K562 (cell line): ENCODE data around the gene TXNL1. TPM values are rescaled to one million over a fixed set of nuclear protein-coding genes. Genes with fewer than 3 reads are reported as not detected.

ENCODE experiments used
- BCOR ChIP-seq: fragments of 450-650 bp; IDR thresholded peaks from 2 replicates; pipeline ENCODE4 v1.6.1; 2016
- CBFB ChIP-seq: sonication (generic); formaldehyde crosslinking; IDR thresholded peaks from 2 replicates; pipeline ENCODE4 v1.4.0; 2020; ENCODE audit warnings: mild to moderate bottlenecking, missing genetic modification reagents
- CBX5 ChIP-seq: IDR thresholded peaks from 2 replicates; pipeline ENCODE4 v1.6.1; 2014; ENCODE audit warnings: low read depth, borderline replicate concordance
- ETV5 ChIP-seq: sonication (generic); formaldehyde crosslinking; IDR thresholded peaks from 2 replicates; pipeline ENCODE4 v1.4.0; 2020; ENCODE audit warnings: low read depth, mild to moderate bottlenecking, missing genetic modification reagents
- KLF1 ChIP-seq: fragments of 450-650 bp; IDR thresholded peaks from 2 replicates; pipeline ENCODE4 v1.6.1; 2016; ENCODE audit warnings: missing genetic modification characterization, missing compliant biosample characterization
- MAFG ChIP-seq: fragments of 450-650 bp; conservative IDR thresholded peaks from 2 replicates; pipeline ENCODE4 v1.6.1; 2016; ENCODE audit warnings: missing genetic modification characterization, missing compliant biosample characterization
- PHF20 ChIP-seq: fragments of 450-650 bp; IDR thresholded peaks from 2 replicates; pipeline ENCODE4 v1.6.1; 2018; ENCODE audit not compliant: partially characterized antibody
- PML ChIP-seq: IDR thresholded peaks from 2 replicates; pipeline ENCODE4 v1.6.1; 2012; ENCODE audit warnings: low read length, inconsistent platforms
- RBM14 ChIP-seq: fragments of 200-400 bp; formaldehyde crosslinking; IDR thresholded peaks from 2 replicates; pipeline ENCODE4 v1.6.1; 2018; ENCODE audit warnings: low read depth, mild to moderate bottlenecking, low read length, moderate library complexity, borderline replicate concordance; ENCODE audit not compliant: insufficient read depth
- SMARCE1 ChIP-seq: fragments of 450-650 bp; IDR thresholded peaks from 2 replicates; pipeline ENCODE4 v1.7.1; 2016; ENCODE audit warnings: mild to moderate bottlenecking
- SOX6 ChIP-seq: fragments of 450-650 bp; IDR thresholded peaks from 2 replicates; pipeline ENCODE4 v1.6.1; 2014; ENCODE audit warnings: mild to moderate bottlenecking
- ZBED1 ChIP-seq: IDR thresholded peaks from 2 replicates; pipeline ENCODE4 v1.6.1; 2014
- ZEB2 ChIP-seq: fragments of 450-650 bp; IDR thresholded peaks from 2 replicates; pipeline ENCODE4 v1.6.1; 2016
- ZNF140 ChIP-seq: fragments of 250-450 bp; sonication (Bioruptor Pico); IDR thresholded peaks from 2 replicates; pipeline ENCODE4 v1.8.0; 2021; ENCODE audit warnings: moderate library complexity, mild to moderate bottlenecking, inconsistent platforms
- ZNF3 ChIP-seq: fragments of 250-450 bp; sonication (Bioruptor Pico); IDR thresholded peaks from 2 replicates; pipeline ENCODE4 v1.5.0; 2021; ENCODE audit warnings: mild to moderate bottlenecking, moderate library complexity
- ZNF507 ChIP-seq: conservative IDR thresholded peaks from 2 replicates; pipeline ENCODE4 v1.6.1; 2017; ENCODE audit warnings: missing genetic modification characterization, missing compliant biosample characterization
- polyA plus RNA-seq, 8 experiments: library from polyadenylated mRNA; depleted of rRNA in 4 of 8; stranded (reverse) in 5 of 8; unstranded in 3 of 8; fragments of >200 nt; fragmentation: Nextera tagmentation in 2 of 8; fragmentation: Illumina TruSeq in 1 of 8; extraction: Ambion mirVana in 2 of 8; extraction: Trizol in 1 of 8; gene quantifications; 2 replicates each; pipeline versions ENCODE4 v1.2.1 to v1.2.3, GENCODE V29; 2011 to 2014; ENCODE audit warnings: inconsistent platforms in 1 of 8, missing spikeins in 1 of 8
- total RNA-seq, 7 experiments: library from RNA; depleted of rRNA in 6 of 7; stranded (reverse); fragments of >200 nt in 6 of 7; fragmentation: Illumina TruSeq in 2 of 7; extraction: Trizol in 2 of 7; gene quantifications; 2 replicates each; pipeline versions ENCODE4 v1.2.1 to v1.2.3, GENCODE V29; 2011 to 2021; ENCODE audit warnings: low replicate concordance in 1 of 7
- TF ChIP-seq, protein P1 (sequence below), 2 experiments: fragments of 450-650 bp; IDR thresholded peaks; 2 replicates each; pipeline ENCODE4 v1.6.1; 2018; ENCODE audit warnings: mild to moderate bottlenecking in 2 of 2, low read depth in 1 of 2; ENCODE audit not compliant: partially characterized antibody in 2 of 2
- TF ChIP-seq, protein P2 (sequence below): IDR thresholded peaks from 2 replicates; pipeline ENCODE4 v1.6.1; 2016; ENCODE audit warnings: missing genetic modification characterization, missing compliant biosample characterization
- TF ChIP-seq, protein P3 (sequence below): sonication (generic); formaldehyde crosslinking; IDR thresholded peaks from 2 replicates; pipeline ENCODE4 v1.8.1; 2023; ENCODE audit warnings: mild to moderate bottlenecking, missing genetic modification reagents
- TF ChIP-seq, protein P4 (sequence below): fragments of 450-650 bp; formaldehyde crosslinking; IDR thresholded peaks from 2 replicates; pipeline ENCODE4 v1.4.0; 2020; ENCODE audit warnings: mild to moderate bottlenecking
- TF ChIP-seq, protein P5 (sequence below): fragments of 250-450 bp; sonication (Bioruptor Pico); IDR thresholded peaks from 2 replicates; pipeline ENCODE4 v1.9.0; 2021; ENCODE audit warnings: mild to moderate bottlenecking

The TXNL1 gene
- total and polyA plus RNA-seq, 9 of the 15 experiments (the other 6 are each of a cell fraction or from before 2014, with no cell fraction given), result 45.4 to 103 (median 65.7) TPM

DNA sequence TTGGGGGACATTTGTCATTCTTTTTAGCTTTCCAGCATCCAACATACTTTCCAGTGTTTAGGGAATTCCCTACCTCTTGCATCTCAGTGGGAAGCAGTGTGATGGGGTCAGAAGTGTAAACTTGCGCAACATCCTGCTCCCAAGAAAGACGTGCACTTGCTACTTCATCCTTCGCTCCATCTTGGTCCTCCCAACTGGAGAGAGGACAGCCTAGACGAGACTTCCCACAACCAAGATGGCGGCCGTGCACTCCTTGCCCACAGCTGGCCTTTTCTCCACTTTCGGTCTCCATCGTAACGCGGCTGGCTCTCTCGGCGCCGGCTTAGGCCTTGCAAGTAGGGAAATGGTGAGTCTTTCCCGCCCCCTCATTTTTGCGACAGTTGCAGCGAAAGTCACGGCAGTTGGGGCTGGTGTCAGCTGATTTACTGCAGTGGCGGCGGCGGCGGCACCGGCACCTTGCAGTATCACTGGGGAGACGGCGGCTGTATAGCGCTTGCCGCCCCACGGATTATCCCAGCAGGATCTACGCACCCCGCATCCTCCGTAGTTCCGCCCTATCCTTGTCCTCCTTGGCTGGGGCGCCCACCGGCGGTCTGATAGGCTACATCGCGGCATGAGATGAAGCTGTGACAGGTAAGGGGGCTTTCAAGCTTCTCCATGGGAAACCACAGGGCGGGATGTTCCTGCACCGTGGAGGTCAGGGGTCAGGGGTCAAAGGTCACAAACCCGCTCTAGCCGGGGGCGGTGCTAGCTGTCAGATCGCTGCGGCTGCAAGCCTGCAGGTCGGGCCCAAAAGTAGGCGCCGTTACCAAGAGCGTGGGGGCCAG is 12.8 kb upstream of the TXNL1 start, which contains the start of gene WDR7 (continued):
- TF ChIP-seq, protein P1, sequence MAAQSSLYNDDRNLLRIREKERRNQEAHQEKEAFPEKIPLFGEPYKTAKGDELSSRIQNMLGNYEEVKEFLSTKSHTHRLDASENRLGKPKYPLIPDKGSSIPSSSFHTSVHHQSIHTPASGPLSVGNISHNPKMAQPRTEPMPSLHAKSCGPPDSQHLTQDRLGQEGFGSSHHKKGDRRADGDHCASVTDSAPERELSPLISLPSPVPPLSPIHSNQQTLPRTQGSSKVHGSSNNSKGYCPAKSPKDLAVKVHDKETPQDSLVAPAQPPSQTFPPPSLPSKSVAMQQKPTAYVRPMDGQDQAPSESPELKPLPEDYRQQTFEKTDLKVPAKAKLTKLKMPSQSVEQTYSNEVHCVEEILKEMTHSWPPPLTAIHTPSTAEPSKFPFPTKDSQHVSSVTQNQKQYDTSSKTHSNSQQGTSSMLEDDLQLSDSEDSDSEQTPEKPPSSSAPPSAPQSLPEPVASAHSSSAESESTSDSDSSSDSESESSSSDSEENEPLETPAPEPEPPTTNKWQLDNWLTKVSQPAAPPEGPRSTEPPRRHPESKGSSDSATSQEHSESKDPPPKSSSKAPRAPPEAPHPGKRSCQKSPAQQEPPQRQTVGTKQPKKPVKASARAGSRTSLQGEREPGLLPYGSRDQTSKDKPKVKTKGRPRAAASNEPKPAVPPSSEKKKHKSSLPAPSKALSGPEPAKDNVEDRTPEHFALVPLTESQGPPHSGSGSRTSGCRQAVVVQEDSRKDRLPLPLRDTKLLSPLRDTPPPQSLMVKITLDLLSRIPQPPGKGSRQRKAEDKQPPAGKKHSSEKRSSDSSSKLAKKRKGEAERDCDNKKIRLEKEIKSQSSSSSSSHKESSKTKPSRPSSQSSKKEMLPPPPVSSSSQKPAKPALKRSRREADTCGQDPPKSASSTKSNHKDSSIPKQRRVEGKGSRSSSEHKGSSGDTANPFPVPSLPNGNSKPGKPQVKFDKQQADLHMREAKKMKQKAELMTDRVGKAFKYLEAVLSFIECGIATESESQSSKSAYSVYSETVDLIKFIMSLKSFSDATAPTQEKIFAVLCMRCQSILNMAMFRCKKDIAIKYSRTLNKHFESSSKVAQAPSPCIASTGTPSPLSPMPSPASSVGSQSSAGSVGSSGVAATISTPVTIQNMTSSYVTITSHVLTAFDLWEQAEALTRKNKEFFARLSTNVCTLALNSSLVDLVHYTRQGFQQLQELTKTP (IDR thresholded peaks at IDR 0.05; ENCODE audit: low read depth in 1 of 2, partially characterized antibody in 2 of 2), result peak in 1 of 2 experiments; percentile 32
- TF ChIP-seq, protein P2, sequence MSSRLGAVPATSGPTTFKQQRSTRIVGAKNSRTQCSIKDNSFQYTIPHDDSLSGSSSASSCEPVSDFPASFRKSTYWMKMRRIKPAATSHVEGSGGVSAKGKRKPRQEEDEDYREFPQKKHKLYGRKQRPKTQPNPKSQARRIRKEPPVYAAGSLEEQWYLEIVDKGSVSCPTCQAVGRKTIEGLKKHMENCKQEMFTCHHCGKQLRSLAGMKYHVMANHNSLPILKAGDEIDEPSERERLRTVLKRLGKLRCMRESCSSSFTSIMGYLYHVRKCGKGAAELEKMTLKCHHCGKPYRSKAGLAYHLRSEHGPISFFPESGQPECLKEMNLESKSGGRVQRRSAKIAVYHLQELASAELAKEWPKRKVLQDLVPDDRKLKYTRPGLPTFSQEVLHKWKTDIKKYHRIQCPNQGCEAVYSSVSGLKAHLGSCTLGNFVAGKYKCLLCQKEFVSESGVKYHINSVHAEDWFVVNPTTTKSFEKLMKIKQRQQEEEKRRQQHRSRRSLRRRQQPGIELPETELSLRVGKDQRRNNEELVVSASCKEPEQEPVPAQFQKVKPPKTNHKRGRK (tag), result no peak
- TF ChIP-seq PHF20 (peak; percentile 55), KLF1 (tag) (peak; percentile 39; the same call in 1 of the 2 replicates), ZNF507 (no peak), SMARCE1 (no peak), SOX6 (0 out of 2 replicates have a peak, but pooled peaks have one; percentile 10), ZBED1 (no peak), ETV5 (CRISPR knock-in tag) (no peak), RBM14 (no peak), BCOR (0 out of 2 replicates have a peak, but pooled peaks have one; percentile 7), ZNF3 (CRISPR knock-in tag) (no peak), CBX5 (no peak), MAFG (tag) (no peak), ZEB2 (no peak; the same call in 1 of the 2 replicates), CBFB (CRISPR knock-in tag) (no peak), PML (no peak), ZNF140 (CRISPR knock-in tag) (no peak)
- TF ChIP-seq, protein P3, sequence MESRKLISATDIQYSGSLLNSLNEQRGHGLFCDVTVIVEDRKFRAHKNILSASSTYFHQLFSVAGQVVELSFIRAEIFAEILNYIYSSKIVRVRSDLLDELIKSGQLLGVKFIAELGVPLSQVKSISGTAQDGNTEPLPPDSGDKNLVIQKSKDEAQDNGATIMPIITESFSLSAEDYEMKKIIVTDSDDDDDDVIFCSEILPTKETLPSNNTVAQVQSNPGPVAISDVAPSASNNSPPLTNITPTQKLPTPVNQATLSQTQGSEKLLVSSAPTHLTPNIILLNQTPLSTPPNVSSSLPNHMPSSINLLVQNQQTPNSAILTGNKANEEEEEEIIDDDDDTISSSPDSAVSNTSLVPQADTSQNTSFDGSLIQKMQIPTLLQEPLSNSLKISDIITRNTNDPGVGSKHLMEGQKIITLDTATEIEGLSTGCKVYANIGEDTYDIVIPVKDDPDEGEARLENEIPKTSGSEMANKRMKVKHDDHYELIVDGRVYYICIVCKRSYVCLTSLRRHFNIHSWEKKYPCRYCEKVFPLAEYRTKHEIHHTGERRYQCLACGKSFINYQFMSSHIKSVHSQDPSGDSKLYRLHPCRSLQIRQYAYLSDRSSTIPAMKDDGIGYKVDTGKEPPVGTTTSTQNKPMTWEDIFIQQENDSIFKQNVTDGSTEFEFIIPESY, result no peak
- TF ChIP-seq, protein P4, sequence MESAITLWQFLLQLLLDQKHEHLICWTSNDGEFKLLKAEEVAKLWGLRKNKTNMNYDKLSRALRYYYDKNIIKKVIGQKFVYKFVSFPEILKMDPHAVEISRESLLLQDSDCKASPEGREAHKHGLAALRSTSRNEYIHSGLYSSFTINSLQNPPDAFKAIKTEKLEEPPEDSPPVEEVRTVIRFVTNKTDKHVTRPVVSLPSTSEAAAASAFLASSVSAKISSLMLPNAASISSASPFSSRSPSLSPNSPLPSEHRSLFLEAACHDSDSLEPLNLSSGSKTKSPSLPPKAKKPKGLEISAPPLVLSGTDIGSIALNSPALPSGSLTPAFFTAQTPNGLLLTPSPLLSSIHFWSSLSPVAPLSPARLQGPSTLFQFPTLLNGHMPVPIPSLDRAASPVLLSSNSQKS (CRISPR knock-in tag), result no peak
- TF ChIP-seq, protein P5, sequence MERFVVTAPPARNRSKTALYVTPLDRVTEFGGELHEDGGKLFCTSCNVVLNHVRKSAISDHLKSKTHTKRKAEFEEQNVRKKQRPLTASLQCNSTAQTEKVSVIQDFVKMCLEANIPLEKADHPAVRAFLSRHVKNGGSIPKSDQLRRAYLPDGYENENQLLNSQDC (CRISPR knock-in tag), result no peak
